ENCODE measurements around the gene AGO3. TPM values are rescaled to one million over a fixed set of nuclear protein-coding genes. Genes with fewer than 3 reads are reported as not detected.

Gene AGO3
- total RNA-seq, 1 donor: 16.8 TPM

DNA sequence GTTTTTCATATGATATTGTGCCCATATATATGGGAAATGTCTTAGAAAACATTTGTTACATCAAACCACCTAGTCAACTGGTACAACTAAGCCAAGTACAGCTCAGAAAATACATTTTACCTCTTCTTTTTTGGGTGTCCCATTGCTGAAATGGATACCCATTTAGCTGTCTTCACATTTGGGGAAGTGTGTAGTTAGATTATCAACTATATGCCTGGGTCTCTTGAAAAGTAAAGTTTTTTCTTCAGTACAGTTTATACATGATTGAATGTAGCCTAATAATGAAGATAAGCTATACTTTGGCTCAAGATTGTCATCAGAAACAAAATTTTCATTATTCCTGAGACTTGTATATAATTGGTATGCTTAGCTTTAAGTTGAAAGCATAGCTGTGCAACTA lies 2.0 kb downstream of the AGO3 start:
- DNase-seq (ENCODE audit: low read depth): no peak
- H3K4me3 ChIP-seq (ENCODE audit: low read depth, low read length): peak overlapping the region; percentile 95

GRCh38 chr1:35935442-35936388 lies 4.8 kb downstream of the AGO3 start:
- no peak for TF ChIP-seq CTCF (IDR thresholded peaks at IDR 0.05; ENCODE audit: insufficient read depth, low read depth, low read length)
- peak; percentile 76 for DNase-seq (ENCODE audit: low read depth)
- no peak overlapping the region for H3K4me3 ChIP-seq (ENCODE audit: low read depth, low read length)

More for the DNA sequence above, 2.0 kb downstream of the AGO3 start:
- no peak for TF ChIP-seq CTCF (IDR thresholded peaks at IDR 0.05; ENCODE audit: insufficient read depth, low read depth, low read length)

DNA sequence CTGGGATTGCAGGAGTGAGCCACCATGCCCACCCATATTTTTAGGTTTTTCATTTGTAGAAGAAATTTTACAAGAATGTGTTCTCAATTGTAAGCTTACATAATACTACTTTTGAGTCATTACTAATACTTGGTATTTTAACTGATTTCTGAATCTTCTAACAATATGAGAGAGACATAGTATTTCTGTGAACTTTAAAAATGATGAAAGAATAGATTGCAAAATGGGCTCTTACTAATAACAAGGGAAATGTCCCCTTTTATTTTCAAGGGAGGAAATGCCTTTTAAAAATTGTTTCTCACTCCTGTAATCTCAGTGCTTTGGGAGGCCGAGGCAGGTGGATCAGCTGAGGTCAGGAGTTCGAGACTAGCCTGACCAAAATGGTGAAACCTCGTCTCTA lies 5.9 kb downstream of the AGO3 start:
- DNase-seq (ENCODE audit: low read depth): peak; percentile 20
- TF ChIP-seq CTCF (IDR thresholded peaks at IDR 0.05; ENCODE audit: insufficient read depth, low read depth, low read length): no peak
- no peak overlapping the region for H3K4me3 ChIP-seq (ENCODE audit: low read depth, low read length)

- no peak for TF ChIP-seq CTCF (IDR thresholded peaks at IDR 0.05; ENCODE audit: insufficient read depth, low read depth, low read length)
- no peak for DNase-seq (ENCODE audit: low read depth)
- H3K4me3 ChIP-seq (ENCODE audit: low read depth, low read length): no peak overlapping the region
Observed at GRCh38 chr1:35939484-35939883, 8.6 kb downstream of the AGO3 start.

GRCh38 chr1:35945327-35945726 lies 14.4 kb downstream of the AGO3 start:
- no peak for TF ChIP-seq CTCF (IDR thresholded peaks at IDR 0.05; ENCODE audit: insufficient read depth, low read depth, low read length)
- H3K4me3 ChIP-seq (ENCODE audit: low read depth, low read length): no peak overlapping the region
- no peak for DNase-seq (ENCODE audit: low read depth)

DNA sequence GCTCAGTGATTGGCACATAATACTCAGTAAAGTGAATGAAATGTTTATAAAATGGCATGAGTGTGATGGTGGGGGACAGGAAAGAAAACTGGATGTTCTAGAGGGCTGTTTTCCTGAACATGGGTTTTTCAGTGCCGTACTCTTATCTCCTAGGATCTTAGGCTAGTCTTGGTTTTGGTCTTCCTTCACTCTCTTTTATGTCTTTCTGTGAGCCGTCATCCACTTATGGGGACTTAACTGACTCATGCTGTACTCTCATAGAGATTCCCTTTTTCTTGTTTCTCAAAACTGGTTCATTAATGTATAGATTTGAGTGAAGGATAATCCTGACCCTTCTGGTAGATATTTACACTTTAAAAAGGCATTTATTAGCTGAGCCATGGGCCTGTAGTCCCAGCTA lies 16.6 kb downstream of the AGO3 start:
- DNase-seq (ENCODE audit: low read depth): no peak
- no peak overlapping the region for H3K4me3 ChIP-seq (ENCODE audit: low read depth, low read length)
- no peak for TF ChIP-seq CTCF (IDR thresholded peaks at IDR 0.05; ENCODE audit: insufficient read depth, low read depth, low read length)
